ENCODE results near the gene STK33. TPM values are rescaled to one million over a fixed set of nuclear protein-coding genes. Genes with fewer than 3 reads are reported as not detected.

Gene STK33
- total RNA-seq, 3 donors from 2014 or later = 0.90 to 15.1 (median 3.4) TPM

- no peak for ATAC-seq
- Histone ChIP-seq H3K4me3 (no peak overlapping the region), H3K9me3 (no peaks in the 10 kb centered on the region), H3K36me3 (ENCODE audit: low read depth) (no peaks in the 10 kb centered on the region), H3K4me1 (ENCODE audit: low read depth) (no peaks in the 10 kb centered on the region)
- intact Hi-C loops (cut with DNase I, micrococcal nuclease) = no loop called here
- no peak for TF ChIP-seq CTCF (IDR thresholded peaks at IDR 0.05)
- DNase-seq = no peak
Measured at GRCh38 chr11:8601376-8602133, 7.5 kb upstream of the STK33 start.

- Histone ChIP-seq H3K9me3 (no peaks in the 10 kb centered on the region), H3K4me1 (ENCODE audit: low read depth) (peaks cover 6% of the 10 kb centered on the region), H3K4me3 (no peak overlapping the region), H3K36me3 (ENCODE audit: low read depth) (no peaks in the 10 kb centered on the region)
- no peak for DNase-seq
- intact Hi-C loops (cut with DNase I, micrococcal nuclease) = no loop called here
- no peak for ATAC-seq
- no peak for TF ChIP-seq CTCF (IDR thresholded peaks at IDR 0.05)
Measured at GRCh38 chr11:8598506-8598905, 4.5 kb upstream of the STK33 start.

GRCh38 chr11:8597182-8597581, 3.2 kb upstream of the STK33 start:
- no peak for TF ChIP-seq CTCF (IDR thresholded peaks at IDR 0.05)
- intact Hi-C loops (cut with DNase I, micrococcal nuclease) = no loop called here
- Histone ChIP-seq H3K9me3 (no peaks in the 10 kb centered on the region), H3K36me3 (ENCODE audit: low read depth) (no peaks in the 10 kb centered on the region), H3K4me3 (no peak overlapping the region), H3K4me1 (ENCODE audit: low read depth) (peaks cover 7% of the 10 kb centered on the region)
- ATAC-seq (no peak), DNase-seq (no peak)

GRCh38 chr11:8596504-8597046, 2.5 kb upstream of the STK33 start:
- intact Hi-C loops (cut with DNase I, micrococcal nuclease) = no loop called here
- Histone ChIP-seq H3K9me3 (no peaks in the 10 kb centered on the region), H3K36me3 (ENCODE audit: low read depth) (no peaks in the 10 kb centered on the region), H3K4me3 (no peak overlapping the region), H3K4me1 (ENCODE audit: low read depth) (peaks cover 7% of the 10 kb centered on the region)
- TF ChIP-seq CTCF (IDR thresholded peaks at IDR 0.05) = no peak
- ATAC-seq = no peak
- no peak for DNase-seq

- Histone ChIP-seq H3K4me3 (no peak overlapping the region), H3K36me3 (ENCODE audit: low read depth) (no peaks in the 10 kb centered on the region), H3K9me3 (no peaks in the 10 kb centered on the region), H3K4me1 (ENCODE audit: low read depth) (peaks cover 7% of the 10 kb centered on the region)
- no peak for ATAC-seq
- no peak for TF ChIP-seq CTCF (IDR thresholded peaks at IDR 0.05)
- DNase-seq = no peak
- intact Hi-C loops (cut with DNase I, micrococcal nuclease) = no loop called here
Measured at GRCh38 chr11:8593455-8593854, 573 bp downstream of the STK33 start.
